ENCODE data around the gene PGA4. TPM values are rescaled to one million over a fixed set of nuclear protein-coding genes. Genes with fewer than 3 reads are reported as not detected.

PGA4 gene
- total and polyA plus RNA-seq, 4 donors: 0.33 to 4.5 (median 1.8) TPM; not detected in 1

GRCh38 chr11:61189933-61190332 is 32.2 kb upstream of the PGA4 start:
- DNase-seq (ENCODE audit: low spot score): no peak
- H3K9ac ChIP-seq (ENCODE audit: low read depth in 1 of 2, low read length in 2 of 2): no peak overlapping the region
- no peaks in the 10 kb centered on the region for H3K27me3 ChIP-seq (ENCODE audit: control insufficient read depth in 4 of 4, insufficient read depth in 4 of 4, low read length in 3 of 4)
- WGBS: 85% methylated on average over 8 of the region's 8 CpGs
- H3K27ac ChIP-seq (ENCODE audit: low read depth in 1 of 2, low read length in 2 of 2): no peak overlapping the region
- H3K36me3 ChIP-seq (ENCODE audit: control insufficient read depth in 4 of 4, insufficient read depth in 3 of 4, low read depth in 1 of 4, low read length in 3 of 4): no peaks in the 10 kb centered on the region
- no peak overlapping the region for H3K4me3 ChIP-seq (ENCODE audit: low read depth in 1 of 3, low read length in 3 of 3)
- no peaks in the 10 kb centered on the region for H3K9me3 ChIP-seq (ENCODE audit: control insufficient read depth in 4 of 4, low read length in 3 of 4)
- no peaks in the 10 kb centered on the region for H3K4me1 ChIP-seq (ENCODE audit: control insufficient read depth in 4 of 4, insufficient read depth in 4 of 4, low read length in 3 of 4)
- no peak for TF ChIP-seq HNF4G (IDR thresholded peaks at IDR 0.05)

GRCh38 chr11:61193596-61193995 is 28.6 kb upstream of the PGA4 start:
- Histone ChIP-seq H3K9ac (ENCODE audit: low read depth in 1 of 2, low read length in 2 of 2) (no peak overlapping the region), H3K4me3 (ENCODE audit: low read depth in 1 of 3, low read length in 3 of 3) (no peak overlapping the region), H3K9me3 (ENCODE audit: control insufficient read depth in 4 of 4, low read length in 3 of 4) (no peaks in the 10 kb centered on the region), H3K36me3 (ENCODE audit: control insufficient read depth in 4 of 4, insufficient read depth in 3 of 4, low read depth in 1 of 4, low read length in 3 of 4) (no peaks in the 10 kb centered on the region), H3K27ac (ENCODE audit: low read depth in 1 of 2, low read length in 2 of 2) (no peak overlapping the region), H3K4me1 (ENCODE audit: control insufficient read depth in 4 of 4, insufficient read depth in 4 of 4, low read length in 3 of 4) (no peaks in the 10 kb centered on the region), H3K27me3 (ENCODE audit: control insufficient read depth in 4 of 4, insufficient read depth in 4 of 4, low read length in 3 of 4) (no peaks in the 10 kb centered on the region)
- DNase-seq (ENCODE audit: low spot score): no peak
- TF ChIP-seq RXRA (IDR thresholded peaks at IDR 0.05) (no peak), CTCF (IDR thresholded peaks at IDR 0.05; ENCODE audit: low read depth, low read length, missing input control) (no peak), FOXA1 (IDR thresholded peaks at IDR 0.05) (no peak), HNF4A (conservative IDR thresholded peaks at IDR 0.05) (no peak), TAF1 (conservative IDR thresholded peaks at IDR 0.05) (no peak), JUND (IDR thresholded peaks at IDR 0.05) (no peak), ATF3 (IDR thresholded peaks at IDR 0.05) (no peak), FOXA2 (IDR thresholded peaks at IDR 0.05) (no peak), HNF4G (IDR thresholded peaks at IDR 0.05) (no peak), ZBTB33 (IDR thresholded peaks at IDR 0.05) (no peak), MAX (IDR thresholded peaks at IDR 0.05) (no peak), RAD21 (IDR thresholded peaks at IDR 0.05) (no peak), SP1 (IDR thresholded peaks at IDR 0.05) (no peak), REST (IDR thresholded peaks at IDR 0.05) (no peak), EGR1 (IDR thresholded peaks at IDR 0.05; ENCODE audit: low read depth in 2 of 2) (no peak), YY1 (IDR thresholded peaks at IDR 0.05) (no peak), NR2F2 (IDR thresholded peaks at IDR 0.05) (no peak), GABPA (IDR thresholded peaks at IDR 0.05 in 1 of 2, conservative IDR thresholded peaks at IDR 0.05 in 1 of 2) (no peak)
- WGBS: 40% methylated on average over 12 of the region's 12 CpGs

Data from liver (tissue), 9 donors.